Hematopoietic multipotent progenitor cell treated with erythropoietin and hydrocortisone succinate and interleukin-3 and kit ligand, for 8 days (in vitro differentiated cells): ENCODE results near the gene HTR6.
"Not testable (repeated sequence)": the region's sequence is repeated elsewhere in the genome, so short reads cannot be mapped to it uniquely, and the experiment has no call there.

Experiments used
- DNase-seq: peaks from one replicate; pipeline ENCODE4 v3.0.0-alpha.2; 2015

Gene HTR6

DNA sequence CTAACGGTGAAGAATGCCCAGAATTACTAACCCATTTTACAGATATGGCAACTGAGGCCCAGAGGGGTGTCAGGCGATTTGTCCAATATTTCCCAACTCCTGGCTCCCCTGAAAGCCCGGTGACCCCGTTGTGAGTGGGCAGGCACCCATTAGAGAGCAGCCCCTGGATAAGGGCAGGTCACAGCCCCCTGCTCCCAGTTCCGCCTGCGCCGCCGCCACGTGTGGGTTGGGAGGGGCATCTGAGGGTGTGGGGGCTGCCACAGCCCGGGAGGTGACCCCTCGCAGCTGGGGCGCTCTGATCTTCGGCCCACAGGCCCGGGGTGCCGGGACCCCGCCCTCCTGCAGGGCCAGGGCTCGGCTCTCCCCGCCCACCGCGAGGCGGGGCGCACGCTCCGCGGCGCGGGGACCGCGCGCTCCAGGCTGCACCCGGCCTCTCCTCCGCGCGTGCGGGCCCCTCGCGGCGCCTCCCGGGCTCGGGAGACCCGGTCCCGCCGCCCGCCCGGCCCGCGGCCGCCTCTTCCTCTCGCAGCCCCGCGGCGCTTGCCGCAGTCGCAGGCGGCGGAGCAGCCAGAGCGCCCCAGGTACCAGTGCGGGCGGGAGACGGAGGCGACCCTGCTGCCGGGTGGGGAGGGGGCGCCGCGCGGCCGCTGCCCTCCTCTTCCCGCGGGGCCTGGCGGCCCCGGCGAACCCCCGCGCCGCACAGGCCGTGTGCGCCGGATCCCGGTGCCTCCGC lies at the start of gene HTR6:
TSS of gene HTR6 (plus strand) at position 423 of the 733 bp plus-strand sequence. CDS start 879 bp downstream, outside the sequence.
- no peak for DNase-seq

DNA sequence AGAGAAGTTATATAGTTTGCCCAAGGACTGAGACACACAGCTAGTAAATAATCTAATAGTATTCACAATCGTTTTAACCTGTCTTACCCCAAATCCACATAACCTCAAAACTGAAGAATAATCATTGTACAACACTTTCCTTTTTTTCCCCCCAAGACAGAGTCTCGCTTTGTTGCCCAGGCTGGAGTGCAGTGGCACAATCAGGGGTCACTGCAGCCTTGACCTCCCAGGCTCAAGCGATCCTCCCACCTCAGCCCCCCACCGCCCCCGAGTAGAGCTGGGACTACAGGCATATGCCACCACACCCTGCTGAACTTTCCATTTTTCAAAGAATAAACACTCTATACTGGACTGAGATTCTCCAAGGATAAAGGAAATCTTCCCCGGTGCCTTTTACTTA lies 49.2 kb upstream of the HTR6 start:
- DNase-seq = no peak

DNA sequence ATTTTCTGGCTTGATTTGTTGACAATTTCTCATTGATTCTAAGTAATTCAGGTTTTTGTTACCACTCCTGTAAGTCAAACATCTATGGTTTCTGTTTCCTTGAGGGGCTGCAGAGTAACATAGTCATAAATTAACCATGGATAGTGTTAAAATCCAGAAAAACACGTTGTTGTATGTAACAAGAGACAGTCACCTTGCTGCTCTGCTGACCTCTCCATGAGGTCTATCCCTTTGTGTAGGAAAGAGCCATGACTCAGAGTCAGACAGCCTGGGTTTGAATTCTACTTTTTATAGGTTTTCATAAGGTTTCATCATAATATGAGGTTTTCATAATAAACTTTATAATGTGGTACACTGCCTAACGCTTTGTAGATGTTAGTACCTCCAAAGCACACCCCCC lies 48.2 kb upstream of the HTR6 start:
- no peak for DNase-seq

DNA sequence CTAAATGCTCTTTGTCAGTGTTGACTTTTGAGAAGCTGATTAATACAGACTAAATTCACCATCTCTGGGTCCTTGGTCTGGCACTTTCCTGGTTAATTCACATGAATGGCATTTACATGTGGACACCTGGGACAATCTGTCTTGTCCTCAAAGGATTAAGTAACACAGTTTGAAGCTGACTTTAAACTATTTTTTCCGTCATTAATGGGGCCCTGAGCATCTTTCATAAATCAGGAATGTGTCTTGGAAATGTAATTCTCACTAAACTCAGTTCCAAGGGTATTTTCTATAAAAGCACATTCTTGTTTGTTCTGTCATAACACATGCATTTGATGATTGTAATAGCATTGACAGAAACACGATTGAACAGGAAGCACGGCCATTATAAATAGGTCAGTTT lies 47.3 kb upstream of the HTR6 start:
- no peak for DNase-seq

GRCh38 chr1:19618428-19618827 lies 46.2 kb upstream of the HTR6 start:
- no peak for DNase-seq

DNA sequence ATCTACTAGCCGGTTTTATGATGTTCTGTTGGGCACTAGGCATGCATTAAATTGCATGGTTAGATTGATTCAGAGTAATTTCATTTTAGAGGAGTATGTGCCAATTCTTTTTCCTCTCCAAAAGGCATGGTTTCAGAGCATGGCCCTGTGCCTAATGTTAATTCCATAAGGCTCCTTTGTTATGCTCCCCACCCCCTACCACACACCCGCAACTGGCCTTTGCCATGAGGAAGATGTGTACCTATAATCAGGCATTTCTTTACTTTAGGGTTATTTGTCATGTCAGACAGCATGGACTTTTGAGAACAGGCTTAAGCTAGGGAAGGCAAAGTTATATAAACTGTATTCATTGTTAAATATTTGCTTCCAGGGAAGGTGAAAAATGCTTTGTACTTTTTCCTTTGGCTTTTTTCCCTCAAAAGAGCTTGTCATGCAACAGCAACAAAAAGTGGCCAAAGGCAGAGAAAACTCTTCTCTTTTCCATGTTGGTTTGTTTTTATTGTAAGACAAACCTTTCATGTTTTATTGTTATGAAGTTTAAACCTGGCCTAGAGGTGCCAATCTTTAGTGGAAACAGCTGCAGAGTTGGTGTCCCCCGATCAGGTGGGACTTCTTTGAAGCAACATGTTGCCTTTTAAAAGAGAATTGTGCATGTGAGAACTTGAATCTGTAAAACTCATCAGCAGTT lies 44.8 kb upstream of the HTR6 start:
- no peak for DNase-seq

- DNase-seq = no peak
Observed at GRCh38 chr1:19620786-19621185, 43.9 kb upstream of the HTR6 start.

- no peak for DNase-seq
Observed at GRCh38 chr1:19621274-19621950, 43.3 kb upstream of the HTR6 start.

DNA sequence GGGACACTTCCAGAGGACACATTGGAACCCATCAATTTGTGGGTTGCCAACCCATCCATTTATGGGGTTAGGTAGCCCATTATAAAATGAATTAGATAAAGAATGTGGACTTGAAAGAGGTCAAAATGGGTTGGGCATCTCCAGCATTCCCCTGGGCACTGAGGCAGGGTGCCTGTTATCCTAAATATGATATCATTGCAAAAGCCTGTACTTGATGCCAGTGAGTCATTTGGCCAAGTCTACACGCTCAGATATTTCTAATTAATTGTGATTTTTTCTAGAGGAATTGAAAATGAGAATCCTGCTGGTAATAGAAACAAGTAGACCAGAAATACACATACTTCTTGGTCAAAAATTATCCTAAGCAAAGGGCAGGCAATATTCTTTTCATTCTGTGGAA lies 42.5 kb upstream of the HTR6 start:
- no peak for DNase-seq

- no peak for DNase-seq
Observed at GRCh38 chr1:19623523-19623922, 41.2 kb upstream of the HTR6 start.

DNA sequence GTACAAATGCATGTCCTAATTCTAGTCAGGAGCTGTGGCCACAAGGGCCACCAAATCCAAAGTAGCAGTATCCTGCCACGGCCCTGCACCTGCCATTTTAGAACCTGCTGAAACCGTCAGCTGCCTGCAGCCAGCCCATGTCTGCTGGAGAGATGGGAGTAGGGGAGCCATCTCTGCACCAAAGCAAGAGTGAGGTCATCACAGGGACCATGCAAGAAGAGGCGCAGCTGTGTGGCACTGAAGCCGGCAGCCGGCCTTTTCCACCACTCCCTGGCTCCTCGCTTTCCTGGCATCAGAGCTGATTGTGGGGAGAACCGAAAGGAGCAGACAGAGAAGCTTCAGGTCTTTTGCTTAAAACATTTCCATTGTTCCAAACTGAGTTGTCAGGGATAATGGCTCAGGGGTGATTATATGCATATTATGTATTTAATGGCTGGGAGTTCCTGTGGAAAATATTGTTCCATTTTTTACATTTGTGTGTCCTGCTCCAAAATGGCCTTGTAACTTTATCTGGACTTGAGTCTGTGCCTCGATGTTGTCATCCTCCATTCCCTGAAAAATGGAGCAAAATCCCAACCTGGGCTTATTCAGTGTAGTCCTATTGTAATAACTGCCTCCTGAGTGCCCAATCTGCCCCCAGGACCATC lies 39.3 kb upstream of the HTR6 start:
- DNase-seq = no peak

GRCh38 chr1:19628879-19629278 lies 35.8 kb upstream of the HTR6 start:
- DNase-seq = no peak

DNA sequence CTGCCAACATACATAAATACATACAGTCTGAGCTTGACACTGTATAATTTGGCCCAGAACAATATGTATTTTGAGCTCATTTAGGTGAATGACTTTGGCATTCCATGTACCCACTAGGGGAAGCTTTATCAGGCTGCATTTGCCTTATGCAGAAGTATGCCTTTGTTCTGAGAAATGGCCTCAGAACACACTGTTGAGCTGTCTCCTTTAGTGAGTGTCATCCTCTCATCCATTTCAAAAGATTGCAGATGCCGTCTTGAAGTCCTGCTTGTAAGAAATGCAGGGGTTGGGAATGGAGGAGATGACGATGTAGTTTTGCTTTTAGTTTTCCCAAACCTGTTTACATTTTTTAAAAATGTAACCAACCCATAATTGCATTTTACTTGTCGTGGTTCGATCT lies 35.3 kb upstream of the HTR6 start:
- DNase-seq = no peak

DNA sequence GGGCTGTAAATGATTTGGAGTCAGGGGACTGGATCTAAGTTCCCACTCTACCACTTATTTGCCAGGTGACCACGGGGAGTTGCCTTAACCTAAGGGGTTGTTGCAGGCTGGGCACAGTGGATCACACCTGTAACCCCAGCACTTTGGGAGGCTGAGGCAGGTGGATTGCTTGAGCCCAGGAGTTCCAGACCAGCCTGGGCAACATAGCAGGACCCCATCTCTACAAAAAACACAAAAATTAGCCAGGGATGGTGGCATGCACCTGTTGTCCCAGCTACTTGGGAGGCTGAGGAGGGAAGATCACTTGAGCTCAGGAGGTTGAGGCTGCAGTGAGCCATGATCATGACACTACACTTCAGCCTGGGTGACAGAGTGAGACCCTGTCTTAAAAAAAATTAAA lies 34.5 kb upstream of the HTR6 start:
- DNase-seq = not testable (repeated sequence)

GRCh38 chr1:19630720-19631395 lies 33.8 kb upstream of the HTR6 start:
- DNase-seq = no peak

DNA sequence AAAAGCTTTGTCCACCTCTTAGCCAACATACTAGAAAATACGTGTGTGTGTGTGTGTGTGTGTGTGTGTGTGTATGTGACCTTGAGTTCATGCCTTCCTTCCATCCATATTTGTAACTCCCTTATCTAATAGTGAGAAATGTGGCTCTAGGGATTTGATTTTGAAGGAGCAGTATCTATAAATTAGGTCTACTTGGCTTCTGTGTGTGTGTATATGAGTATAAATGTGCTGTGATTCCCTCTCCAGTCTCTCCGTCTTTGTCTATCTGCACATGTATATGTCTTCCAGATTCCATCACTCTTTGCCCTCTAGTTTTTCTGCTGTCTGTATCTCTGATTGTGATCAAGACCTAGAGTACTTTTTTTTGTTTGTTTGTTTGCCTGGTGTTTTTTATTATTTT lies 32.5 kb upstream of the HTR6 start:
- DNase-seq = no peak

DNA sequence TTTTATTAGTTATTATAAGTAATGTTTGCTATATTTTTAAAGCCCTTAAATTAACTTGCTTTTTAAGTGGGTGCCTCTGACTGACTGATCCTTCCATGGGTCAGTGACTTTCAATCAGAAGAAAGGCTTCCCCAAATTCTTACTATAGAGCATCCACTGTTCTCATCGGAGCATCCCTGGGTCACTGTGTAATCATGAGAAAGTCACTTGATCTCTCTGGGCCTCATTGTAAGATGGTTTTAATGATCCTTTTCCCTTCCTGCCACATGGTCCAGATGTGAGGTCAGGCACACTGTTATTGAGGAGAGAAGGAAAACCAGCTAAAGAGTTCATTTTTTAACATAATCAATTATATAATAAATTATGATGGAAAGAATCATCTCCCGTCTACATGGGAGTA lies 31.6 kb upstream of the HTR6 start:
- DNase-seq = no peak

- not testable (repeated sequence) for DNase-seq
Observed at GRCh38 chr1:19635064-19635463, 29.6 kb upstream of the HTR6 start.

DNA sequence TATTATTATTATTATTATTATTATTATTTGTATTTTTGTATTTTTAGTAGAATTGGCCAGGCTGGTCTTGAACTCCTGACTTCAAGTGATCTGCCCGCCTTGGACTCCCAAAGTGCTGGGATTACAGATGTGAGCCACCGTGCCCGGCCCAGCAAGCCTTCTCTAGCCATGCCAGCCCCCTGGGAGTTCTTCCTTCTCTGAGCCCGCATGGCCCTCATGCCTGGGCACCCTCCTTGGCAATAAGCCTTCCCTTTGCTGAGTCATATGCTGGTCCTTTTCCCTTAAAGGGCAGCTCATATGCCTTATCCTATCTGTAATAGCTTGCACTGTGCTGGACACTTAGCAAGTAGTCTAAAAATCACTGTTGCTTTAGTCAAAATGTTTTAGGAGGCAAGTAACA lies 29.0 kb upstream of the HTR6 start:
- no peak for DNase-seq

GRCh38 chr1:19636065-19636464 lies 28.6 kb upstream of the HTR6 start:
- DNase-seq = no peak

- not testable (repeated sequence) for DNase-seq
Observed at GRCh38 chr1:19636749-19637148, 27.9 kb upstream of the HTR6 start.

GRCh38 chr1:19637606-19638005 lies 27.1 kb upstream of the HTR6 start:
- no peak for DNase-seq

GRCh38 chr1:19639228-19639627 lies 25.4 kb upstream of the HTR6 start:
- DNase-seq = not testable (repeated sequence)
